ENCODE results near the gene NEURL1.

GRCh38 chr10:103621783-103622125 lies 128.2 kb downstream of the NEURL1 start:
- no peak for TF ChIP-seq CTCF (IDR thresholded peaks at IDR 0.05)
- TF ChIP-seq POLR2AphosphoS5 (IDR thresholded peaks at IDR 0.05), result no peak

Measured in stomach (tissue), 4 donors.